Endothelial cell of hepatic sinusoid (primary cell): ENCODE measurements around the gene B4GALNT2.

Experiments used
- in situ Hi-C: cut with HindIII; loops from 2 replicates; pipeline ENCODE4 v1.10.0; 2017; ENCODE audit warnings: low sequenced_read_pairs

B4GALNT2 gene

DNA sequence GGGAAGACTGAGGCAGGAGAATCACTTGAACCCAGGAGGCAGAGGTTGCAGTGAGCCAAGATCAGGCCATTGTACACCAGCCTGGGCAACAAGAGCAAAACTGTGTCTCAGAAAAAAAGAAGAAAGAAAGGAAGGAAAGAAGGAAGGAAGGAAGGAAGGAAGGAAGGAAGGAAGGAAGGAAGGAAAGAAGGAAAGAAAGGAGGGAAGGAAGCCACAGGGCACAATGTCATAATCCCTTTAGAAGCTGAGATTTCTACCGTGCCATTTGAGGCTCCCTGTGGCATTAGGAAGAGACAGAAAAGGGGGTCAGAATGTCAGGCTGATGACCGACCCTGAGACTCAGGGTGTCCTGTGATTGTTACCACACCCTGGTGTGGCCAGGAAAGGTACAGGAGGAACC lies 71.2 kb downstream of the B4GALNT2 start:
- in situ Hi-C loops, result no loop called here

DNA sequence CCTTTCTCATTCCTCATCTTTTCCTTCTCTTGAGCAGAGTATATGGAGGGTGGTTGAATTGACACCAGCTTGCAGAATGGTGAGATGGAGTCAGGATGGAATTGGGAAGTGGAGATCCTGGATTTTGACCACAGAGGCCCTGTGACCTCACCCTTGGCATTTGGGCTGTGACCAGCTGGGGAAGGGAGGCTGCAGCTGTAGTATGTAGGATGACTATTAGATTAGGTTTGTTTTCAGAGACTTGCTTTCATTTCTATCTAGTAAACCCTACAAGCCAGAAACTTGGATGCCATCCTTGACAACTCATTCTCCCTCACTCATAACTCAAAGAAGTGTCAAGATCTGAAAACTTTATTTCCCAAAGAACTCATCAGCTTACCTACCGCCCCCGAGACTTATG lies 71.9 kb downstream of the B4GALNT2 start:
- in situ Hi-C loops, result no loop called here

DNA sequence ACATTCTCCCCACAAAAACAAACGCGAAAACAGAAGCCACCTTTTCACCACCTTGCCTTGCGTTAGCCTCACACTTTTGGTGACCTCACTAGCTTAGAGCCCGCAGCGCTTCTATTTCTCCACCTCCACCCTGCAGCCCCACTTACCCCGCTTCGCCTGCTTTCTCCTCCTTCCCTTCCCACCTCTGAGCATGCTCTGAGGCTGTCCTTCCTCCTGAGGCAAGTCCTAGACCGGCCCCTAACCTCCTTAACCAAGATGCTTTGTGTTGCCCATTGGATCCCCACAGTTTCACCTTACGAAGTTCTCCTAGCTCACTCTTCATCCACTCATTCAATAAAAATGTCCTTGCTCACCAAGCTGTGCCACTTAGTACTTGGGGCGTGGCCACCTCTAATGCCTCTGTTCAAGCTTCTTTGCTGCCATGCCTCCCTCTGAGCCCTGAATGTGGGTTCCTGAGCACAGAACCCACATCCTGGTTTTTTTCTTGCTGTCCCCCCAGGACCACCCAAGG lies 76.5 kb downstream of the B4GALNT2 start:
- in situ Hi-C loops, result no loop called here

DNA sequence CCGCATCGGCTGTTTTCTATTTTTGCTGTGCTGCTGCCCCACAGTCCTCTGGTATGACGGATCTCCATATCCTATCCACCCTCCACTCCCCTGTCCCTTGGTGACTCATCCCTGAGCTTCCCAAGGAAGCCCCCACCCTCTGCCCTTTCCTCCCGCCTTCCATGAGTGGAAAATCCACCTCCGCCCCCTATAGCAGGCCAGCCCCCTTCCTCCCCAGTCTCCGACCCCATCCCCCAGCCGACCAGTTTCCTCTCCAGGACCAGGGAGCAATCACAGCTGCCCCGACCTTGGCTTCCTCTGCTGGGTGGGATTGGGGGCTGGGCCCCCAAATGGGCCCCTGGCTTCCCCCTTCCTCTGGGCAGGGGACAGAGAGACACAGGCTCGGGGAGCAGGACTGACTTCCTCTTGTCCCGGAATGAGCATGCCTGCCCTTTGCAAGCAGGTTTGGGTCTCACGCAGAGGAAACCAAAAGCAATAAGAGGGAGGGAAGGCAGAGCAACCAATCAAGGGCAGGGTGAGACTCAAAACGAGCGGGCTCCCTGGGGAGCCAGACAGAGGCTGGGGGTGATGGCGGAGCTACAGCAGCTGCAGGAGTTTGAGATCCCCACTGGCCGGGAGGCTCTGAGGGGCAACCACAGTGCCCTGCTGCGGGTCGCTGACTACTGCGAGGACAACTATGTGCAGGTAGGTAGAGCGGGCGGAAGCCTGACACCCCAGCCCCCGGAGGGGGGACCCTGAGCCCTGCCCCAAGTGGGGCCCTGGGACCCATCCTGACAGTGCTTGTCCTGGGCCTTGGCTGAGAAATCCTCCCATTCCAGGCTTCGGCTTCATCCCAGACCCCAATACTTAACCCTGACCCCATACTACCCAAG lies 77.8 kb downstream of the B4GALNT2 start, which contains the start of the genes ABI3 and GNGT2:
ABI3 (plus strand) TSS at position 550 of the 872 bp plus-strand sequence; CDS start at position 568, 18 bp downstream.
GNGT2 (minus strand) TSS at position 417 of the 872 bp plus-strand sequence. CDS start 3,152 bp downstream, outside the sequence.
- in situ Hi-C loops, result no loop called here

DNA sequence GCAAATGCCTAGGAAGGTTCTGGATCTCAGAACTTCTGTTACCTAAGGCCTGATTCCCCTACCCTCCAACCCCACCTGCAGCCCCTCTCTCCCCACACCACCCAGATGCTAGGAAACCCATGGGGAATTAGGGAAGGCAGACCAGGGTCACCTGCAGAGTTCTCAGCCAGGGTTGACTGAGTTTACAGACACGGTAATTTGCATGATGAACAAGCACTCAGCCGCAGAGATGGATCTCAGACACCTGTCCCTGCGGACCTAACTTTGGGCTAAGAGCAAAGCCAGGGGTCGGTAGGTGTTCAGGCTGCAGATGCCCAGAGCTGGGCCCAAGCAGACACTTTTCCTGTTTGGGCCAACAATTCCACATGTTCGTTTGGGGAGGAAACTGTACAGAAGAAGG lies 80.8 kb downstream of the B4GALNT2 start:
- in situ Hi-C loops, result no loop called here

DNA sequence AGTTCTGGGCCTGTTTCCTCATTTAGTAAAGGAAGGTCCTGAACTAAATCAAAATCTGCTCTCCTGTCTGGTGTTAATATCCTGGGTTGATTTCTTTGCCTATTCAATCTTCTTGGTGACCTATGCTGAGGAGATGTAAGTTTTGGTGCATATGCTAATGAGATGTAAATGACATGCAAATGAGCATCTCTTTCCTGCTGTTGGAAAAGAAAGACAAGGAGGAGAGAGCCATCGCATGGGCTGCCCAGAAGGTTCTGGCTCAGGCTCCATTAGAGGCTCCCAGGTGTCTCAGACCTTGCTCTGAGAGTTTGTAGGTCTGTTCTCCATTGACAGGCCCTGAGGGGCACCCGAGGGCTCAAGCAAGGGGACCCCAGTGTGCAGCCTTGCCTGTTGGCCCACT lies 81.3 kb downstream of the B4GALNT2 start:
- in situ Hi-C loops, result no loop called here

DNA sequence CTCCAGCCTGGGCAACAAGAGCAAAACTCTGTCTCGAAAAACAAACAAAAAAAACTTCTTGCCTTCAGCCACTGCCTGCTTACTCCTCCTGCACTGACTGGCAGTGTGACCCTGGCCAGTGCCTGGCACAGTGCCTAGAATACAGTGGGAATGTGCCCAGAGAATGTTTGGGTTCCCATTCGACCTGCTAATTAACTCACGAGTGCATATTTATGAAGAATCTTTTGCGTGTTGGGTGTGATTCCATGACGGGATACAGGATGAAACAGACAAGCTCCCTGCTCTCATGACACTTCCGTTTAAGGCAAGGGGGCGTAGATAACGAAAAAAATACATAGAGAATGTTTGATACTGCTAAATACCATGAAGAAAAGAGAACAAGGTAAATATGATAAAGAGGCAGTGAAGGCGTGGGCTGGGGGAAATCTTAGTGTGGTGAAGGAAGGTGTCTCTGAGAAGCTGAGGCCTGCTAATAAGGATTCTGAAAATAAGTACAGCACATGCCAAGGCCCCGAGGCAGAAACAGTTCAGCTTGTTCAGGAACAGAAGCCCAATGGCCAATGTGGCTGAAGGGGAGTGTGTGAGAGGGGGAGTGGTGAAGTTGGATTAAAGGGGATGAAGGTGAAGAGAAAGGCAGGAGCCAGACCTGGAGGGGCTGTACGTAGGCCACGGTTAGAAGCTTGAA lies 82.2 kb downstream of the B4GALNT2 start:
- in situ Hi-C loops, result no loop called here

DNA sequence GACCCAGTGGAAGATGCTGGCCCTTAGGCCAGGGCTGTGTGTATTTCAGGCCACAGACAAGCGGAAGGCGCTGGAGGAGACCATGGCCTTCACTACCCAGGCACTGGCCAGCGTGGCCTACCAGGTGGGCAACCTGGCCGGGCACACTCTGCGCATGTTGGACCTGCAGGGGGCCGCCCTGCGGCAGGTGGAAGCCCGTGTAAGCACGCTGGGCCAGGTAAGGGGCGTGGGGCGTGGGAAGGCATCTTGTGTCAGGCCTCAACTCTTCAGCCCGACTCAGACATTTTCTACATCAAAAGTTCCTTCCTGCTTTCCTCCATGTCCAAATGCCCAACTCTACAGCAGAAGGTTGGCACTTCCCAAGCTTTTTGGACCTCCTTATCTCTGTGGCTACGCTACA lies 83.9 kb downstream of the B4GALNT2 start:
- in situ Hi-C loops, result no loop called here

DNA sequence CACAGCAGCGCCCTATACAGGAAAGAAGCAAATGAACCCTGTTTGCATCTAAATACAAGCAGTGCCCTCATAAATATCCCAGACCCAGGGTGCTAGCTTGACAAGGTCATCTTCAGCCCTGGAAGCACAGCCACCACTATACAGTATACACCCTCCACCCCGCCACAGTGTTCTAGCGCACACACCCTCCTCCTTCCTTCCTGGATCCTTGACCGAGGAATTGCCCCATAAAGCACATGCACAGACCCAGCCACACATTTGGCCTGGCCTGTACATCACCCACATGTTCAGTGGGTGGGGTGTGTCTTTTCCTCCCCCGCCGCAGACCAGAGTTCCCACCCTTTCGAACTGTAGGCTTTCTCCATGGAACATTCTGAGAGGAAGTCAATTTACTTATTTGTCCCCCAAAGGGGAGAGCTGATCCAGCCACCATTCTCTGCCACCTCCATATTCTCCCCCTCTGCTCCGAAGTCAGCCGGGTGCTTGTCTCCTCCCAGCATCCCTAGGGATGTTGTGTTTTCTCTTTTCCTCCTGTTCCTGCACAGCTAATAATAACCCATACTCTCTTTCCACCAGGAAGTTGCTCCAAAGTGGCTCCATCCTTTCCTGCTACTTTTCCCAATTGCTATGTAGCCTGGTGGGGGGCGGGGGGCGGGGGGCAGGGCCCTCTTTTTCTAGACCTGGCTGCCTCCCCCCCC lies 84.5 kb downstream of the B4GALNT2 start:
- in situ Hi-C loops, result no loop called here

DNA sequence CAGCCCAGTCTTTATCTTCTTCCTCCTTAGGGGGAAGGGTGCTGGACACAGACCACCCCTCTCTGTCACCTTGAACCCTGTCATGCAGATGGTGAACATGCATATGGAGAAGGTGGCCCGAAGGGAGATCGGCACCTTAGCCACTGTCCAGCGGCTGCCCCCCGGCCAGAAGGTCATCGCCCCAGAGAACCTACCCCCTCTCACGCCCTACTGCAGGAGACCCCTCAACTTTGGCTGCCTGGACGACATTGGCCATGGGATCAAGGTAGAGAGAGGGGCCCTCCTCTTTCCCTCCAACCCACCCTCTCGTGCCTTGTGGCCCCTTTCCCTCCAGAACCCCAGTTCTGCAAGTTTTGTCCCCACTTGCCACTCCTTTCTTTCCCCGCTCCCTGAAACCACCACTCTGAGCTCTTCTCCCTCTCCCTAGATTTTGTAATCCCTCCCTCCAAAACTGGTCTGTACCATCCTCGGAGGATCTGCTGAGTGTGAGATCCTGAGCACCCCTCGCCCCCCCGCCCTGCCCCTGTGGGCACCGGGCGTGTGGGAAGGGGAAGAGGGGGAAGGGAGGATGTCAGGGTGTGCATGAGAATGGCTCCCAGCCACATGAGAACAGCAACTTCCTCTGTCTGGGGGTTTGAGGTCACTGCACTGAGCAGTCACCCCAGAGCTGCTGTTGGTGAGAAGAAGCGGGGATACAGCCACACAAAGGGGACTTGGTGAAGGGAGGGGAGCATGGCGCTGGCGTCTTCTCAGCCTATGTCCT lies 85.3 kb downstream of the B4GALNT2 start:
- in situ Hi-C loops, result no loop called here

DNA sequence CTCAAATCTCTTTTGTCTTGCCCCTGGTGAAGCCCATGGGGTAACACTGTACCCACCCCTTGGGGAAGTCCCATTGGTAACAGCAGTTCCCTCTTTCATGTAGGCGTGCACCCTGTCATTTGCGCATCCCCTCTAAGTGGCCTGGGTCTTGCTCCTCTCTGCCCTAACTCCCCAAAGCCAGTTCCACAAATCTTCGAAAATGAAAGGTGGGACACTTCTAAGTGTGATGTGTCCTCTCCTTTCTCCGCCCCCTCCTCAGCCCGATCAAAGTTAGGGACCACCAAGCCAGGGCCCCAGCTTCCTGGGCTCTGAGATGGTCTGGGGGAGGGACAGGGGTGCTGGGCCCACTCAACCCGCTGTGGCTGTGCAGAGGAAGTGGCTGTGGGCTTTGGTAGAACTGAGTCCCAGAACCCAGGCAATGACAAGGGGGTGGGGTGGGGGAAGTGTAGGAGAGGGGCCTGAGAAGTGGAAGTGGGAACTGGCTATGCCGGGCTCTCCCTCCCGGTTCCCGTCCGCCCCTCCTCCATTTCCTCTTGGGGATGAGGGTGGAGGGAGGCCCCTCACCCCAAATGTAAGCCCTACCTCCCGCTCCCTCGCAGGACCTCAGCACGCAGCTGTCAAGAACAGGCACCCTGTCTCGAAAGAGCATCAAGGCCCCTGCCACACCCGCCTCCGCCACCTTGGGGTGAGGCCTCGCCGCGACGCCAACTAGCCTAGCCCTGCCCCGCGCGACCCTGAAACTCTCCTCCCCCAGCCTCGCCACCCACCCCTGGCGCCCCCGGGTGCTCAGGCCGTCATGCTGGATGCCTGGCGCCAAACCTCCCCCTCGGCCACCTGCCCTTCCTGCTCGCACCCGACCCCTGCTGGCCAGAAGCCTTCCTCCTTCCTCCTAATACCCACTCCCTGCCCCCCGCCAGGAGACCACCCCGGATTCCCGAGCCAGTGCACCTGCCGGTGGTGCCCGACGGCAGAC lies 86.7 kb downstream of the B4GALNT2 start:
- in situ Hi-C loops, result no loop called here

DNA sequence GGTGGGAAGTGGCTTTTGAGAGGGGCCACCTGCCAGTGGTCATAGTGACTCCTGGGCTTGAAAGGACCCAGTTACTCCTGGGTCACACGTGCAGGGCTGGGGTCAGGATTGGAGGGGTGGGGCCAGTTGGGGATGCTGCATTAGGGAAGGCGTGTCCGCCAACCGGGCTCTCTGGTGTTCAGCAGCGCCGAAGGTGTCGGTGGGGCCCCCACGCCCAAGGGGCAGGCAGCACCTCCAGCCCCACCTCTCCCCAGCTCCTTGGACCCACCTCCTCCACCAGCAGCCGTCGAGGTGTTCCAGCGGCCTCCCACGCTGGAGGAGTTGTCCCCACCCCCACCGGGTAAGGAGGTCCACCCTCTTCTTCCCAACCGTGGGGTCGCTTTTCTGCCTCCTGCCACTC lies 87.4 kb downstream of the B4GALNT2 start:
- in situ Hi-C loops, result no loop called here

DNA sequence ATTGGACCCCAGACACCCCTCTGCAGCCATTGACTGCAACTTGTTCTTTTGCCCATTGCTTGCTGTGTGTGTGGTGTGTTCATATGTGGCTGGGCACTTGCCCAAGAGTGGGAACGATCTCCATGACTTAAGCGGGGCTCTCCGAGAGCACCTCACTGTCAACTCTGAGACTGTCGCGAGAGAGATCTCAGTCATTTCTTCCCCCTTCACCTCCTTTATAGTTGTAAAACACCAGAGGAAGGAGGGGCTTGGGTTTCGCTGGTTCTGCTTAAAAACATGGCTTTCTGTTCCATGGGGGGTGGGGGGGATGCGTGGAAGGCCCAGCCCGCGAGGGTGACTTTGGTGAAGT lies 90.6 kb downstream of the B4GALNT2 start:
- in situ Hi-C loops, result no loop called here

DNA sequence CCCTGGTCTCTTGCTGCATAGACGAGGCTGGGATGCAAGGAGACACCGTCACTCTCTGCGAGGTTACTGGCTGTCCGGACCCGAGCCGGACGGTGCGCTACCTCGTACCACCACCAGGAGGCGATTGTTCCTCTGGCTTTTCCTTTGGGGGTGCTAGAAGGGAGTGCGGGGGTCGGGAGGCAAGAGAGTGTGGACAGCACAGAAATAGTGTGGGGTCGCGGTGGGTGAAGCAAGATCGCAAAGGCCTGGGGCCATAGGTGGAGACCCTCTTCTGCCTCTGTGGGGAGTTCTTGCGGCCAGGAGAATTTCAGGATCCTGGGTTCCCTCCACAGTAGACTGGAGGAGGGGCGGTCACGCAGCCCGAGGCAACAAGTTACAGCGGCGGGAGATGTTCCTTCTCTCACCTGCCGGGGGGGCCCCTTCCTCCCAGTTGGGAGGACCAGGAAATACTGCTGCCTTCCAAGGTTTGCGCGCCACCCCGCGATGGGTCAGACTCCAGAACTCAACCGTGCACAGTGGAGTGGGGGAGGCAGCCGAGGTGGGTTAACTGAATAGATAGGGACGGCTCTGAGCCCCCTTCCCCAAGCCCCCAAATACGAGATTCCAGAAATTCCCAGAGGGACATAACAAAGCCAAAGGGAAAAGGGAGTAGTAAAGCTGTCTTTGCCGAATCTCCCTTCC lies 91.1 kb downstream of the B4GALNT2 start:
- in situ Hi-C loops, result no loop called here

DNA sequence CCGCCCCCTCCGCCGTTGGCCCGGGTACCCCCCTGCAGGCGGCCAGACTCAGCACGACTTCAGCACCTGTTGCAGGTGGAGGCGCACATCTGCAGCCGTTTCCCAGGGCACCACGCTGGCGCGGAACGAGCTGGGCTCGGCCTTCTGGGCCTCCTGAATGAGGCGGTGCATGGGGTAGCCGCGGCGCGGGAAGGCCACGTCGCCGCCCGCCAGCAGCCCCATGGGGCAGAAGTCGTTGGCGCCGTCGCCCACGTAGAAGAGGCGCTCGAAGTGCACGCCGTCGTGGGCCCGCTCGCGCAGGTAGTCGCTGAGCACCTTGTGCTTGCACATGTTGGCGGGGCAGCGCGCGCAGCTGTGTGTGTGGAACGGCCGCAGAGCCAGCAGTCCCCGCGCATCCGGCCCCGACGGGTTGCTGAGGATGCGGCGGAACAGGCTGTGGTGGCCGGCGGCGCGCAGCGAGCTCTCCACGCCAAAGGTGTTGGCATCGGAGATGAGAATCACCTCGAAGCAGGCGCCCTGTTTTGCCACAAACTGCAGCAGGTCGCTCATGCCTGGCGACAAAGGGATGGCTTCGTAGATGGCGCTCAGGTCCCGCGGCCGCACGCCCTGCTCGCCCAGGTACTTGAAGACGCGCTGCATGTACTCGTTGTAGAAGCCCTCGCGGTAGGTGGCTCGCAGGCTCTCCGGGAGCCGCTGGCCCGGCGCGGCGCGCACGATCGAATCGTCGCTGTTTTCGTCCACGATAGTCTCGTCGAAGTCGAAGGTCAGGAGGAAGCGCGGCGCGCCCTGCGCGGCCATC lies 91.8 kb downstream of the B4GALNT2 start:
- in situ Hi-C loops, result no loop called here

DNA sequence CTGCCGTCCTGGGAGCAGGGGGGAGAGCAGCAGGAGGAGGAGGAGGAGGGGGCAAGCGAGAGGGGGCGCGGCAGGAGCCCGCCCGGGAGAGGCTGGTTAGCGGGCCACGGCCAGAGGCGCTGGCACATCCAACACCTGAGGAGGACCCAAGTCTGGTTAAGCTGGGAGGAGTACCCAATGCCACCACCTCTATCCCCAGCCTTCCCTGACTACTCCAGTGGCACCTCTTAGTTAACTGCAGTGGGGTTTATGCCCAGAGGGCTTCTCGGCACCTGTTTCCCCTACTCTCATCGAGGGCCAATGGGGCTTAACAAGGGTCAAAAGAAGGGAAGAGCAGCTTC lies 92.4 kb downstream of the B4GALNT2 start:
- in situ Hi-C loops, result loop anchor here (5.0 kb wide), 1 partner anchor 33 kb away; no protein-coding TSS in a partner anchor

DNA sequence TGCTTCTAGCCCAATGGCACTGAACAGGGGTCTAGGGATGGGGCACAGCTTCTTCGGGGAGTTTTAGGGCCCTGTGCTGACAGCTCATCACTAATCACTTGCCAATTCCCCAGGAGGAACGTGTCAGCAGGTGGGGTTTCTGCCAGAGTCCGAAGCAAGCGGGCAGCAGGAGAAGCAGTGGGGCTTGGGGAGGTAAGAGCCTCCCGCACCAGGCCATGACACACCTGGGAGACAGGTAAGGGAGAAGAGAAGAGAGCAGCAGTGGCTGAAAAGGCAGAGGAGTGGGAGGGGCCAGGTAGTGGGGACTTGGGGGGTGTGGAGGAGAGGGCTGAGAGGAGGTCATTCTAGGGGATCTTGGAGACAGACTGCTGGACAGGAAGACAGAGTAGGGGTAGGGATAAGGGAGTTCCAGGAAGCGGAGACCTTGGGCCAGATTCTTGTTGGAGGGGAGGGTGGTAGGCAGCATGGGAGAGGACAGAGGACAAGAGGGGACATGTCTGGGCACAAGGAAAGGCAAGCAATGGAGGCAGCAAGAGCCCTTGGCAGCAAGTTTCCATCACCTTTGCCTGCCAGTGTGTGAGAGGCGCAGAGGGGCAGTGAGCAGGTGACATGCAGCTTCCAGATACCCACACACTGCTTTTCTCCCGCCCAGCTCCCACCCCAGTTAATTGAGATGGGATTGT lies 93.1 kb downstream of the B4GALNT2 start:
- in situ Hi-C loops, result loop anchor here (5.0 kb wide), 1 partner anchor 33 kb away; no protein-coding TSS in a partner anchor
